HG03575 (cell line): ENCODE measurements around the gene AMIGO1.

Experiments used
- ATAC-seq: cut with Tn5 transposase; IDR thresholded peaks from one replicate; pipeline ENCODE4 v1.9.1; 2021; ENCODE audit not compliant: unreplicated experiment, insufficient number of reproducible peaks, low FRiP score; ENCODE audit errors: extremely low read depth

Gene AMIGO1

GRCh38 chr1:109472779-109473178 is 36.7 kb downstream of the AMIGO1 start:
- ATAC-seq: no peak

GRCh38 chr1:109470245-109470644 is 39.3 kb downstream of the AMIGO1 start:
- ATAC-seq: no peak

GRCh38 chr1:109468903-109469302 is 40.6 kb downstream of the AMIGO1 start:
- no peak for ATAC-seq

- no peak for ATAC-seq
Observed at GRCh38 chr1:109468061-109468460, 41.5 kb downstream of the AMIGO1 start.

- ATAC-seq: no peak
Observed at GRCh38 chr1:109467301-109467777, 42.2 kb downstream of the AMIGO1 start.

- no peak for ATAC-seq
Observed at GRCh38 chr1:109466452-109467300, 42.9 kb downstream of the AMIGO1 start, which contains the start of gene SYPL2. SYPL2 (plus strand) TSS chr1:109466546; CDS start chr1:109466844, 298 bp downstream.

- ATAC-seq: no peak
Observed at GRCh38 chr1:109466125-109466451, 43.4 kb downstream of the AMIGO1 start.

GRCh38 chr1:109457819-109458218 is 51.7 kb downstream of the AMIGO1 start:
- ATAC-seq: no peak

- no peak for ATAC-seq
Observed at GRCh38 chr1:109454497-109455133, 54.9 kb downstream of the AMIGO1 start.
